Ishikawa (cell line): ENCODE measurements around the gene GNG12.

Experiments
- CEBPB ChIP-seq: IDR thresholded peaks from 2 replicates; pipeline ENCODE4 v1.6.1; 2012
- CREB1 ChIP-seq: IDR thresholded peaks from 2 replicates; pipeline ENCODE4 v1.6.1; 2012; ENCODE audit warnings: low read depth
- EGR1 ChIP-seq: IDR thresholded peaks from 2 replicates; pipeline ENCODE4 v1.6.1; 2012
- EP300 ChIP-seq: IDR thresholded peaks from 2 replicates; pipeline ENCODE4 v1.6.1; 2012; ENCODE audit warnings: borderline replicate concordance
- FOXM1 ChIP-seq: IDR thresholded peaks from 2 replicates; pipeline ENCODE4 v1.6.1; 2012; ENCODE audit warnings: low read depth, borderline replicate concordance
- NFIC ChIP-seq: IDR thresholded peaks from 2 replicates; pipeline ENCODE4 v1.6.1; 2012
- TAF1 ChIP-seq: IDR thresholded peaks from 2 replicates; pipeline ENCODE4 v1.6.1; 2012; ENCODE audit warnings: low read depth, mild to moderate bottlenecking
- TEAD4 ChIP-seq: IDR thresholded peaks from 2 replicates; pipeline ENCODE4 v1.6.1; 2012
- YY1 ChIP-seq: IDR thresholded peaks from 2 replicates; pipeline ENCODE4 v1.6.1; 2012; ENCODE audit warnings: low read depth
- ZBTB7A ChIP-seq: IDR thresholded peaks from 2 replicates; pipeline ENCODE4 v1.6.1; 2012; ENCODE audit warnings: low read depth
- TF ChIP-seq, protein P1 (sequence below): IDR thresholded peaks from 2 replicates; pipeline ENCODE4 v1.6.1; 2012
- TF ChIP-seq, protein P2 (sequence below): IDR thresholded peaks from 2 replicates; pipeline ENCODE4 v1.6.1; 2012; ENCODE audit warnings: low read depth, mild to moderate bottlenecking
- TF ChIP-seq, protein P3 (sequence below): IDR thresholded peaks from 2 replicates; pipeline ENCODE4 v1.6.1; 2012

DNA sequence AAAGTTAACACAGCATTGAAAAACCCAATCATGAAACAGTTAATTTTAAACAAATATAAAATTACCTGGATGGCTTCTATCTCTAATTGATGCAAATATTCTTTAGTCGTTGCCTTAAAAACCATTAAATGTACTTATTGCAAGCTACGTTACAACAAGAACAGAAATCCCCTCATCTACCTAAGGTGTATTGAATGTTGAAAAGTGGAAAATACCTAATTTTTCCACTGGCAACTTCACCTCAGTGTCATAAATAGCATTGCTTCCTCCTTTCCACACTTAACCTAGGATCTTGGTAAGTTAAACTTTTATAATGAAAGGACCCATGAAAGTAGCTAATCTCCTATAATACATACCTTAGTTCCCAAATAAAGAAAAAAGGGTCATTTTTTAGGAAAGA, 142.9 kb downstream of the GNG12 start:
- TF ChIP-seq TEAD4 (no peak), NFIC (no peak), TAF1 (no peak), YY1 (no peak), CEBPB (no peak), EGR1 (no peak), CREB1 (no peak), EP300 (no peak), ZBTB7A (no peak), FOXM1 (no peak)
- TF ChIP-seq, protein P1, sequence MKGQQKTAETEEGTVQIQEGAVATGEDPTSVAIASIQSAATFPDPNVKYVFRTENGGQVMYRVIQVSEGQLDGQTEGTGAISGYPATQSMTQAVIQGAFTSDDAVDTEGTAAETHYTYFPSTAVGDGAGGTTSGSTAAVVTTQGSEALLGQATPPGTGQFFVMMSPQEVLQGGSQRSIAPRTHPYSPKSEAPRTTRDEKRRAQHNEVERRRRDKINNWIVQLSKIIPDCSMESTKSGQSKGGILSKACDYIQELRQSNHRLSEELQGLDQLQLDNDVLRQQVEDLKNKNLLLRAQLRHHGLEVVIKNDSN, result no peak
- TF ChIP-seq, protein P2, sequence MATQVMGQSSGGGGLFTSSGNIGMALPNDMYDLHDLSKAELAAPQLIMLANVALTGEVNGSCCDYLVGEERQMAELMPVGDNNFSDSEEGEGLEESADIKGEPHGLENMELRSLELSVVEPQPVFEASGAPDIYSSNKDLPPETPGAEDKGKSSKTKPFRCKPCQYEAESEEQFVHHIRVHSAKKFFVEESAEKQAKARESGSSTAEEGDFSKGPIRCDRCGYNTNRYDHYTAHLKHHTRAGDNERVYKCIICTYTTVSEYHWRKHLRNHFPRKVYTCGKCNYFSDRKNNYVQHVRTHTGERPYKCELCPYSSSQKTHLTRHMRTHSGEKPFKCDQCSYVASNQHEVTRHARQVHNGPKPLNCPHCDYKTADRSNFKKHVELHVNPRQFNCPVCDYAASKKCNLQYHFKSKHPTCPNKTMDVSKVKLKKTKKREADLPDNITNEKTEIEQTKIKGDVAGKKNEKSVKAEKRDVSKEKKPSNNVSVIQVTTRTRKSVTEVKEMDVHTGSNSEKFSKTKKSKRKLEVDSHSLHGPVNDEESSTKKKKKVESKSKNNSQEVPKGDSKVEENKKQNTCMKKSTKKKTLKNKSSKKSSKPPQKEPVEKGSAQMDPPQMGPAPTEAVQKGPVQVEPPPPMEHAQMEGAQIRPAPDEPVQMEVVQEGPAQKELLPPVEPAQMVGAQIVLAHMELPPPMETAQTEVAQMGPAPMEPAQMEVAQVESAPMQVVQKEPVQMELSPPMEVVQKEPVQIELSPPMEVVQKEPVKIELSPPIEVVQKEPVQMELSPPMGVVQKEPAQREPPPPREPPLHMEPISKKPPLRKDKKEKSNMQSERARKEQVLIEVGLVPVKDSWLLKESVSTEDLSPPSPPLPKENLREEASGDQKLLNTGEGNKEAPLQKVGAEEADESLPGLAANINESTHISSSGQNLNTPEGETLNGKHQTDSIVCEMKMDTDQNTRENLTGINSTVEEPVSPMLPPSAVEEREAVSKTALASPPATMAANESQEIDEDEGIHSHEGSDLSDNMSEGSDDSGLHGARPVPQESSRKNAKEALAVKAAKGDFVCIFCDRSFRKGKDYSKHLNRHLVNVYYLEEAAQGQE, result no peak
- TF ChIP-seq, protein P3, sequence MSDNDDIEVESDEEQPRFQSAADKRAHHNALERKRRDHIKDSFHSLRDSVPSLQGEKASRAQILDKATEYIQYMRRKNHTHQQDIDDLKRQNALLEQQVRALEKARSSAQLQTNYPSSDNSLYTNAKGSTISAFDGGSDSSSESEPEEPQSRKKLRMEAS, result no peak
